Neural progenitor cell (in vitro differentiated cells): ENCODE measurements around the gene PPP1R13L.
"Not testable (repeated sequence)": the region's sequence is repeated elsewhere in the genome, so short reads cannot be mapped to it uniquely, and the experiment has no call there.

ENCODE experiments used
- CTCF ChIP-seq: fragments of 200-600 bp; sonication (generic); IDR thresholded peaks from 2 replicates; pipeline ENCODE4 v1.5.1; 2017; ENCODE audit warnings: antibody characterized with exemption, mild to moderate bottlenecking
- EZH2 ChIP-seq: fragments of 200-600 bp; sonication (generic); IDR thresholded peaks from 2 replicates; pipeline ENCODE4 v1.6.1; 2017; ENCODE audit warnings: antibody characterized with exemption, mild to moderate bottlenecking, moderate library complexity
- EZH2phosphoT487 ChIP-seq: fragments of 200-600 bp; sonication (generic); IDR thresholded peaks from 2 replicates; pipeline ENCODE4 v1.6.1; 2017; ENCODE audit warnings: antibody characterized with exemption

GRCh38 chr19:45431008-45431407 is 26.1 kb upstream of the PPP1R13L start:
- not testable (repeated sequence) for TF ChIP-seq CTCF, EZH2, EZH2phosphoT487
